Hippocampal formation (tissue), 2 donors: ENCODE measurements around the gene ZEB2.

ENCODE experiments used
- DNase-seq, 2 donors: peaks; one replicate each; lab custom pipeline; 2025; lab: John Stamatoyannopoulos, UW

ZEB2 gene

GRCh38 chr2:144512891-144513351 lies 7.0 kb downstream of the ZEB2 start:
- DNase-seq = no peak

- DNase-seq = no peak
Measured at GRCh38 chr2:144512470-144512869, 7.4 kb downstream of the ZEB2 start.

GRCh38 chr2:144511937-144512336 lies 8.0 kb downstream of the ZEB2 start:
- peak in 1 of 2 donors; percentile 87 for DNase-seq

GRCh38 chr2:144511226-144511810 lies 8.6 kb downstream of the ZEB2 start:
- no peak for DNase-seq

GRCh38 chr2:144510294-144510991 lies 9.5 kb downstream of the ZEB2 start:
- DNase-seq = no peak

- no peak for DNase-seq
Measured at GRCh38 chr2:144509879-144510221, 10.1 kb downstream of the ZEB2 start.

- DNase-seq = no peak
Measured at GRCh38 chr2:144509001-144509878, 10.7 kb downstream of the ZEB2 start.

- peak in 1 of 2 donors; percentile 94 for DNase-seq
Measured at GRCh38 chr2:144508172-144508851, 11.6 kb downstream of the ZEB2 start.

GRCh38 chr2:144507441-144508171 lies 12.3 kb downstream of the ZEB2 start:
- DNase-seq = no peak

- no peak for DNase-seq
Measured at GRCh38 chr2:144505245-144505831, 14.6 kb downstream of the ZEB2 start.

GRCh38 chr2:144504218-144504641 lies 15.7 kb downstream of the ZEB2 start:
- no peak for DNase-seq

- DNase-seq = no peak
Measured at GRCh38 chr2:144503242-144503641, 16.7 kb downstream of the ZEB2 start.

GRCh38 chr2:144502369-144502768 lies 17.6 kb downstream of the ZEB2 start:
- DNase-seq = no peak

- DNase-seq = no peak
Measured at GRCh38 chr2:144501627-144502026, 18.3 kb downstream of the ZEB2 start.

GRCh38 chr2:144501118-144501517 lies 18.8 kb downstream of the ZEB2 start:
- no peak for DNase-seq

- DNase-seq = no peak
Measured at GRCh38 chr2:144500563-144500962, 19.4 kb downstream of the ZEB2 start.

GRCh38 chr2:144498277-144498676 lies 21.6 kb downstream of the ZEB2 start:
- DNase-seq = no peak

- DNase-seq = no peak
Measured at GRCh38 chr2:144496977-144497598, 22.8 kb downstream of the ZEB2 start.

- DNase-seq = no peak
Measured at GRCh38 chr2:144496092-144496976, 23.6 kb downstream of the ZEB2 start.
